ENCODE measurements around the gene STRA6.

Gene STRA6

DNA sequence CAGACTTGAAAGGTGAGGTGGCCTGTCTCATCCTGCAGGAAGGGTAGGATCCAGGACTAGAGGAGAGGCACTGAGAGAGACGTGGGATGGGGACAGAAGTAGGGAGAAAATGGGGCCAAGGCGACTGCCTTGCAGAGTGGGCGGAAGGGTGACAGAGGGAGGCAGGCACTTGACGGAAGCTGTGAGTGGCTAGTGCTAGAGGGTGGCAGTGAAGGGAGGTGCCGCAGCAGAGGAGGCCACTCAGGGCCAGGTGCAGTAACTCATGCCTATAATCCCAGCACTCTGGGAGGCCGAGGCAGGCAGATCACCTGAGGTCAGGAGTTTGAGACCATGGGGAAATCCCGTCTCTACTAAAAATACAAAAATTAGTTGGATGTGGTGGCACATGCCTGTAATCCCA, 40.8 kb upstream of the STRA6 start:
- TF ChIP-seq, protein P1, sequence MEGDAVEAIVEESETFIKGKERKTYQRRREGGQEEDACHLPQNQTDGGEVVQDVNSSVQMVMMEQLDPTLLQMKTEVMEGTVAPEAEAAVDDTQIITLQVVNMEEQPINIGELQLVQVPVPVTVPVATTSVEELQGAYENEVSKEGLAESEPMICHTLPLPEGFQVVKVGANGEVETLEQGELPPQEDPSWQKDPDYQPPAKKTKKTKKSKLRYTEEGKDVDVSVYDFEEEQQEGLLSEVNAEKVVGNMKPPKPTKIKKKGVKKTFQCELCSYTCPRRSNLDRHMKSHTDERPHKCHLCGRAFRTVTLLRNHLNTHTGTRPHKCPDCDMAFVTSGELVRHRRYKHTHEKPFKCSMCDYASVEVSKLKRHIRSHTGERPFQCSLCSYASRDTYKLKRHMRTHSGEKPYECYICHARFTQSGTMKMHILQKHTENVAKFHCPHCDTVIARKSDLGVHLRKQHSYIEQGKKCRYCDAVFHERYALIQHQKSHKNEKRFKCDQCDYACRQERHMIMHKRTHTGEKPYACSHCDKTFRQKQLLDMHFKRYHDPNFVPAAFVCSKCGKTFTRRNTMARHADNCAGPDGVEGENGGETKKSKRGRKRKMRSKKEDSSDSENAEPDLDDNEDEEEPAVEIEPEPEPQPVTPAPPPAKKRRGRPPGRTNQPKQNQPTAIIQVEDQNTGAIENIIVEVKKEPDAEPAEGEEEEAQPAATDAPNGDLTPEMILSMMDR (IDR thresholded peaks at IDR 0.05; ENCODE audit: extremely low read depth, missing control alignments) = no peak
- DNase-seq (ENCODE audit: low spot score) = no peak

DNA sequence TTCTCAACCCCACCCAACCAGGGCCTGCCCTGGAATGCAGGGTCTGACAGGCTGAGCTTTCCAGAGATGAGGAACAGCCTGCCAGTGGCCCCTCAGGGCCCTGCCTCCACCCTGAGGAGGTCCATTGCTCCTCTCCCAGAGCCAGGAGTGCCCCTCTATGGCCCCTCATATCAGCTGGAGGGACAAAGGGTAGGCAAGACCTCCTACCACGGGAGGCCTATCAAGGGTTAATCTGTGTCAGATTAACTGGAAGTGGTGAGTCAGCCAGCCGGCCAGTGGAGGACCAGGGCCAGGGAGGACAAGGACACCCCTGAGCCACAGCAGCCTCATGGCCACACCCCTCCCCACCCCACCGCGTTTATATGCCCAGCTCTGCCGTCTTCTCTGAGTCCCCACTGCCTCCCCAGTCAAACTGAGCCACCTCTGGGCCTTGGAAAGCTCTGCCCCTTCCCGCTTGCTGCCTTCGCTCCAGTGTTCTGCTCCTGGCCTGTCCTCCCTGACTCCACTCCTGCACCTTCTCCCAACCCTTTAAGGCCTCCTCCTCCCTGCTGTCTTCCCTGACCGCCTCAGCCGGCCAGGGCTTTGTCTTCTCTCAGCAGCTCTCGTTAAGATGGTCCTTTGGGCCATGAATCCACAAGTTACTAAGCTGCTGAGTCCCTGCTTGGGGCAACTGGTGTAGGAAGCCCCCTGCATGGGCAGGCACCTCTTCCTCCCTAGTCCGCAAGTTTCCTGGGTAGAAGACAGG, 40.0 kb upstream of the STRA6 start:
- TF ChIP-seq, protein P1 (IDR thresholded peaks at IDR 0.05; ENCODE audit: extremely low read depth, missing control alignments) = no peak
- no peak for DNase-seq (ENCODE audit: low spot score)

DNA sequence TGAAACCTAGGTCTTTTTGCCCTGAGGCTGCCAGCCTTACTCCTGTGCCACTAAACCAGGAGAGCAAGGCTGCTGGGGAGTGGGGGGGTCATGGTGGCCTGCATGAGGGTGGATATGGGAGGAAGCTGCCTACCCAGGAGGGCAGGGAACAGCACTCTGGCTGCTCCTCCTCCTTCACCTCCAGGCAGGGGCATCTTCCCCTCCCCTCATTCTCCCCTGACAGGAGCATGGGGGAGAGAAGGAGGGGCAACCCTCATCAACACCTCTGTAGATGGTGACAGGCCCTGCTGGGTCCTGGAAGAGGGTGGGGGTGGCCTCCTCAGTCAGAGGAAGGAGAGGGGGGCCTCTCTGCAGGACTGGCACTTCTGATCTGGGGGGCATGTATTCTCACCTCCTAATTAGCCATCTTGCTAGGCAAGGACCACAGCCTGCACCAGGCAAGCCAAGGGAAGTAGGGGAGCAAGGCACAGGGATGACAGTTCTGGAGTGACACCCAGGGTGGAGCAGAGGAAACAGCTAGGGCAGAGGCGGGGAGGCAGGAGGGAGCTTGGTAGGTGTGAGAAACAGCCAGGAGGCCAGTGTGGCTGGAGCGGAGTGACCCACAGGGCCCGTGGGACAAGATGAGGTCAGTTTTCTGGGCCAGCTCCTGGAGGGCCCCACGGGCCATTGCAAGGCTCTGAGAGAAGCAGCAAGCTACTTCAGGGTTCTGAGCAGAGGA, 38.5 kb upstream of the STRA6 start:
- DNase-seq (ENCODE audit: low spot score) = no peak

DNA sequence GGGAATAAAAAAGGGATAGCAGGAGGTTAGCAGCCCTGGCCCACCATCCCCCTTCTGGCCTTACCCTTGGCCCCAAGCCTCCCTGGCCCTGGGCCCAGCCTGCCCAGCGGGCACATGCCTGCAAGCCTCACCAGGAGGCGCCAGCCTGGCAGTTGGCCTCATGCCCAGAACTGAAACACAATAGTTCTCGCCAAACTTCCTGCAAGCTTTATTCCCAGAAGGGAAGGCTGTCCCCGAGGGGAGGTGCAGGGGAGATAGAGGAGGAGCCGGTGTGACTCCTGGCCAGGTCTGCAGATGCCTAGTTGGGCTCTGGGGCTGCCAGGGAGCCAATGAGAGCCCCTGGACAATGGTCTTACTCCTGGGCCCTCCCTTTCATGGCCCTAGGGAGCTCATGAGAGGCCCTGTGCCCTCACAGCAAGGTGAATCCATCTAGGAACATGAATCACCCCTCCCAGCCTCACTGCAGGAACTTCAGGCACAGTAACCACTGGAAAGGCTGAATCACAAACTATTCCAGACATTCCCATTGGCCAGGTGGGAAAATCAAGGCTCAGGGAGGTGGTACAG, 37.5 kb upstream of the STRA6 start:
- TF ChIP-seq, protein P1 (IDR thresholded peaks at IDR 0.05; ENCODE audit: extremely low read depth, missing control alignments) = no peak
- no peak for DNase-seq (ENCODE audit: low spot score)

More for the DNA sequence above, 38.5 kb upstream of the STRA6 start:
- TF ChIP-seq, protein P1 (IDR thresholded peaks at IDR 0.05; ENCODE audit: extremely low read depth, missing control alignments) = no peak

DNA sequence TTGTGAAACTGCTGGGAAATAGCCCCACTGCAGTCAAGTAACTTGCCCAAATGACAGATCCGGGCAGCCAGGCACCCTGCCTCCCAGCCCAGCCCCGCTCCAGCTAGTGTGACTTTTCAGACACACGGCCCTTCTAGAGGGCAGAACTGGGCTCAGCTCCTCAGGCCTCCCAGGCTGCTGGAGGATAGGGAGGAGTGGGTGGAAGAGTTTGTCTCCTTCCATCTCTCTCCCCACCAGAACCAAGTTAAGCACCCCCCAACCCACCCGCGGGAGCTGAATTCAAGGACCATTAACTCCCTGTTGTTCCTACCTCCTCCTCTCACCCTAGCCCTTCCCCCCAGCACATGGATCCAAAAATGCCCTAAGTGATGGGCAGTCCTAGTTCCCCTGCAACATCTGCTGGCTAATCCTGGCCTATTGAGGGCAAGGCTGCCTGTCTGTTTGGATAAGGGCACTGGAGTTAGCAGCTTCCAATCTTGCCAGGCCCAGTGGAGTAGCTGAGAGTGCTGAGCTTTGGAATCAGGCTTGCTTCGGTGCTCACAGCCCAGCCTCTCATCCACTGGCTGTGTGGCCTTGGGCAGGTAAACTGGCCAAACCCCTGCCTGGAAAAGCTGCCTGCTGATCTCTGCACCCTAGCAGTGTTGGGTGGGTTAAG, 36.6 kb upstream of the STRA6 start:
- TF ChIP-seq, protein P1 (IDR thresholded peaks at IDR 0.05; ENCODE audit: extremely low read depth, missing control alignments) = no peak
- DNase-seq (ENCODE audit: low spot score) = no peak

DNA sequence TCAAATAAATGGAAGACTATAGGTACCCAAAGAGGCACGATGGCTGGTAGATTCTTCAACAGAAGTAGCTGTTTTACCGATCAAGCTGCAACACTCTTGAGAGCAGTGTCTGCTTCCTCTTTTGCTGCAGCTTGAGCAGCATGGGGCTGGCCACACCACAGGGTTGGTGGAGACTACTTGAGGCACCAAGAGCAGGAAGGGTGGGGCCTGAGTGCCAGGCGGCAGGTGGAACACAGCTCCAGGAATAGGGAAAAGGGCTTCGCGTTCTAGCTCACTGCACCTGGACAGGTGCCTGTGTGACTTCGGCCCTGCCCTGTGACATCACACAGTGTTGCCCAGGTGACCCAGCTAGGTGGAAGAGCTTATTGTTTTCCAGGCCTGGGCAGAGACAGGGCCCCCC, 33.4 kb upstream of the STRA6 start, which contains the start of gene CCDC33:
Gene CCDC33, plus strand, starts transcription at position 365 of the 400 bp plus-strand sequence. CDS start 394 bp downstream, outside the sequence.
- TF ChIP-seq, protein P1 (IDR thresholded peaks at IDR 0.05; ENCODE audit: extremely low read depth, missing control alignments) = no peak
- DNase-seq (ENCODE audit: low spot score) = peak; percentile 62

DNA sequence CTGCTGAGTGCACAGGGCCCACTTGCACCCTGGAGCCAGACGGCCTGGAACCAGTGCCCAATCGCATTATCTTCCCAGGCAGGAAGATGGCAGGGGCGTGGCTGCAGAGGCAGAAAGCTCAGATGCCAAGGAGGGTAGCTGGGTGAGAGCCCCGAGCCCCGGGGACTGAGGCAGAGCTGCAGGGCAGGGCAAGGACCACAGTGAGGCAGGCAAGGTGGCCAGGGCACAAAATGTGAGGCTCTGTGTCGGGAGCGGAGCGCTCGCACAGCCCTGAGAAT, 31.9 kb upstream of the STRA6 start:
- TF ChIP-seq, protein P1 (IDR thresholded peaks at IDR 0.05; ENCODE audit: extremely low read depth, missing control alignments) = no peak
- no peak for DNase-seq (ENCODE audit: low spot score)

Data from GM20000 (cell line).